Measurements from ENCODE around the gene TSPAN1.

TSPAN1 gene

DNA sequence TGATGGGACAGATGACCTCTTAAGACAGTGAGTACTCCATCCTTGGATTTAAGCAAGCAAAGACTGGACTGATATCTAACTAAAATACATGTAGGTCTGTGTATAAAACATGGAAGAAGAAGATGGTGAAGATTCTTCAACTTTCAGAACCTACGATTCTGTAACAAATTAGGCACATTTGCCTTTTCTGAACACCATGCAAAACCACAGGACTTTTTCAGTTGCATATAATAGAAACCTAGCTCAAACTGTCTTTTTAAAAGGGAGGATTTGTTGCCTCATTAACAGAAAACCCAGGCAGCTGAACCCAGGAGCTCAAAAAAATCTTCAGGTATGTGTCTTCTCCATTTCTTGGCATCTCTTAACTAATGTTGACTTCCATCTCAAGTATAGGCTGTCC, 14.7 kb upstream of the TSPAN1 start:
- DNase-seq (ENCODE audit: low read depth in 3 of 3): no peak

DNA sequence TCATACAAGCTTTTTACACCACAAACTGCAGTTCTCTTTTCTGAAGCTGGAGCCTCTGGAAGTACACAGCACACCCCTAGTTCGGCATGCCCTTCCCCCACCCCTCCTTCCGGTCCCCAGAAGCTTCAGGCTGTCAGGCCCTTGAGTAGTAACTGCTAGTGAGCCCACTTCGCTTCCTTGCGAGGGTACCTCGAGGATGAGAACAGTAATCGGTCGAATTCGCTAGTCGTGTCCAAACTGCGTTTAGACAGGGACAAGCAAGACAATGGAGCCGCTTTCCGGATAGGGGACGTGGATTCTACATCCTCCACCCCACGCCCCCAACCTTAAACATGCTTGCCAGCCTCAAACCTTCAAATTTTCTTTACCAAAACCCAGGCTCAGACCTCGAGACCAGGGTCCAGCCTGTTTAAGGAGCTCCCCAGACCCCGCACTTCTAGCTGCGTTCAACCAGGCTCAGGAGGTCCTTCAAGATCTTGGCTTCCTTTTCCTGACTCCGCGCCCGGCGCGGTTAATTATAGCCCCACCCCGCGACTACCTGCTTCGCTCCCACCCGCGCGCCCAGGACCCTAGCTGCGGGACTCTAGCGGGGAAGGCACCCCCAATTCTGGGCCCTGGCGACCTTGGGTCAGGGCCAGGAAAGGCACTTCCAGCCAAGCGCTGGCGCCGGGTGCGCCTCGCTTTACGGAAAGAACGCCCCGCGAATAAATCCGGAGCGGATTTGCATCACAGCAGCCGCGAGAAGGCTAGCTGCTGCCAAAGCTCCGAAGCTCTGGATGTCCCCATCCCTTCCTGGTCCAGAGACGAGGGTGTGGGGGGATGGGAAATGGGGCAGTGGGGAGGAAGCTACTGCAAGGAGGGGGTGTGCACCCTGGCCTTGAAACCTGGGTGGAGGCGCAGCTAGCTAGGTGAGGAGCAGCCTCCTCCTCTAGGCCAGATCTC, 8.1 kb upstream of the TSPAN1 start:
- DNase-seq (ENCODE audit: low read depth in 3 of 3): peak; percentile 3 to 23 (median 21)

DNA sequence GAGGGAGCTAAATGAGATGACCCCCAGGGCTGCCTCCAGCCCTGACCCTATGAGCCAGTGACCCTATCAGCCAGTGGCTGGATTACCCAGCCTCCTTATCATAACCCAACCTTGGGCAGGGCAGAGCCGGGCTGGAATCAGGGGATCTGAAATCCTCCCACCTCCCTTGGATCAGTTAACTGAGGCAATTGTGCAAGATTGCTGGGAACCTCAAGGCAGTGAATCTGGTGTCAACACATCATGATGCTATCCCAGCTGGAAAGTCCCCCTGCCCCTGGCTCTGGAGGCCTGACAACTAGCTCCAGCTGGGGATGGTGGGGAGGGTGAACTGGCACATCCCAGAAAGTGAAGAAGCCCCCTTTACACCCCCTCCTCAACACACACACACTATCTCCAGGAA, 6.4 kb upstream of the TSPAN1 start:
- DNase-seq (ENCODE audit: low read depth in 3 of 3): no peak

DNA sequence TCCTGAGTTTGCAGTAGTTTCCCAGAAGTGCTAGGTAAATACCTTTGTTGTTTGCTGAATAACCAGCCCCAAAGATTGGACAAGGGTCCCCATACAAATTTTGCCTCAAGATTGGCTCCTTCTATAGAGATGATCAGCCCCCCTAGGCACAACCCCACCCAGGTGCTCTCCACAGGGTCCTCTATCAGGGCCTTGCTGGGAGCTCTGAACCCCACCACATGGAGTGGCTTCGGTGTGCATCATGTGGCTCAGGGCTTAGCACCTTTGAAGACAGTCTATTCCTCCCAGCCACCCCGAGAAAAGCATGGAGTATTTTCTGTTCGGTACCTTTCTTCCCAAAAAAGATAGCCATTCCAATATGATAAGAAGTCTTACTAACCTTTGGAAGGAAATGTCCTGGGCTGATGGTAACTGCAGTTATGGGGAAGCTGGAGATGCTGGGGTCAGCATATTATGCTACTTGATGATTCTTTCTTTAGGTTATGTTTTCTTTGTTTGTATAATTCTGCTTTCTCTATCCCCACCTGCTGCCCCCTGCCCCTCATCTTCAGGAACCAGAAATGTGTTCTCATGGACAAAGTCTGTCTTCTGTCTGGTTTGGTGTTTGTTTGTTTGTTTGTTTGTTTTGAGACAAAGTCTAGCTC, 5.0 kb upstream of the TSPAN1 start:
- DNase-seq (ENCODE audit: low read depth in 3 of 3): no peak

DNA sequence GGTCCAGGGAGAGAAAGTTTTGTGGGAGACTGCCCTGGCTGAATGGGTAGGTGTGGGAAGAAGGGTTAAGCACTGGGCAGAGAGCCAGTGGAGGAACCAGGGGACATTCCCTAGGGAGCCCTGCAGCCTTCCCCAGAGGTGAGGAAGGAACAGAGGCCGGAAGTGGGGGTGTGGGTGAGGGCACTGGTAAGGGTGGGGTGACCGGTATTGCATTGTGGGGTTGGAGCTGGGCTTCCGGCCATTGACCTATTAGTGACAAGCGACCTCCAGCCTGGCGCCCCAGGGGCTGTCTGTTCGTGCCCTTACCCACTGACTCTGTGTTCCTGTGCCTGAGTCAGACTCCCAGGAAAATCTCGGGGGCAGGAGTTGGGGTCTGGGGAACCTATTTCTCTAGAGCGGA, 3.5 kb upstream of the TSPAN1 start:
- no peak for DNase-seq (ENCODE audit: low read depth in 3 of 3)

DNA sequence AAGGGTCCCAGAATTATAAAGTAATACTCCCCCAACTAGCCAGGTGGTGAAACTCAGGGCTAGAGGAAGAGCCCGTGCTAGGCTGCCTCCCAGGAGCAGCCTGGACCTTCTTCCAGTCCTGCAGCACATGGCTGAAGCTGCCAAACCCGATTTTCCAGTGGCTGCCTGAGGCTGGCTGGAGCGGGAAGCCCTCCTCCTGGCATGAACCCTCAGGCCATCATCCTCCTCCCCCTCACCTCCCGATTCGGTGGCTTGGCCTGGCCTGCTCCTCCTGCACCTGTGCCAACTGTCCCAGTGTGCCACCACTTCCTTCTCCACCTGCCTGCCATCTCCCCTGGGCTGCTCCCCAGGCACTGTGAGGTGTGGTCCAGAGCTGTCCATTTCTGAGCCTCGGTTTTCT, 3.0 kb upstream of the TSPAN1 start:
- no peak for DNase-seq (ENCODE audit: low read depth in 3 of 3)

DNA sequence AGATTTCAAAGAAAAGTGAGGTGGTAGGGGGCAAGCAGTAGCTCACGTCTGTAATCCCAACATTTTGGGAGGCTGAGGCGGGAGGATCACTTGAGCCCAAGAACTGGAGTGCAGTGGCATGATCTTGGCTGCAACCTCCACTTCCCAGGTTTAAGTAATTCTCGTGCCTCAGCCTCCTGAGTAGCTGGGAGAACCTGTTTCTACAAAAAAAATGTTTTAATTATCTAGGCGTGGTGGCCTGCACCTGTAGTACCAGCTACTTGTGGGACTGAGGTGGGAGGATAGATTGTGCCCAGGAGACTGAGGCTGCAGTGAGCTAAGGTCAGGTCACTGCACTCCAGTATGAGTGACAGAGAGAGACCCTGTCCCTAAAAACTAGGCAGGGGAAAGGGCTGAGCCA, 2.6 kb upstream of the TSPAN1 start:
- no peak for DNase-seq (ENCODE audit: low read depth in 3 of 3)

DNA sequence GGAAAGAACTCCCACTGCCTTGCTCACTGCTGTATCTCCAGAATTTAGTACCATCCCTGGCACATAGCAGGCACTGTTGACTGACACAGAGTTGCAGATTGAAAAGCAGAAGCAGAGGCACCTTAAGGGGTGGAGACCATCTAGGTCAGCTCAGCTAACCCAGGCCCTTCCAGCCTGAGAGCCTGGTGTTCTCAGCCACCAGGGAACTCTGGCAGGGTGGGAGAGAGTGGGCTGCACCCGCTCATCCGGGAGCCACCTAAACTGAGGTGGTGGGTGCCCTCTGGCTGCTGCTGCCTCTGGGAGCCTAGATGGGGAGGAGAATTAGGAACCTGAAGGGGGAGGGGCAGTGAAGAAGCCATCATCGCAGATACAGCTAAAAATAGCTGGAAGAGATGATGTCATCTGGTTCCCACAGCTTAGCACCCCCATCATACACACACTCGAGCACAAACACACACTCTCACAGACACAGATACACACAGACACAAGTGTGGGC, 1.5 kb upstream of the TSPAN1 start:
- DNase-seq (ENCODE audit: low read depth in 3 of 3): no peak

DNA sequence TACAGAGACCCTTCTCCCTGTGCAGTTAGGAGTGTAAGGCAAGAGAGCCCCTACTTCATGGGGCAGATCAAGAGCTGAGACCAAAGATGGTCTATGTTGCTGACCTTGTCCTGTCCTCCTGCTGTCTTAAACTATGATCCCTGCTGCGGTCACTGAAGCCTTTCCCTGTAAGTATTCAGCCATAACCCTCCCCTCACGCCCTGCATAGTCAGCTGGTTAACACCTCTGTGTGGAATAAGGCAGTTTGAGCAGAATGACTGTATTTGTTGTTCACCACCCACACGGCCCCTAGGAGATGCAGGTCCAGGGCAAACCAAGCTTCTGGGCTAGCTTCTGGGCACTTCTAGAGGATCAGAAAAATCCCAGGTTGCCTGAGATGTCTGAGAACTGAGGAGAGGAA, 356 bp downstream of the TSPAN1 start:
- no peak for DNase-seq (ENCODE audit: low read depth in 3 of 3)

DNA sequence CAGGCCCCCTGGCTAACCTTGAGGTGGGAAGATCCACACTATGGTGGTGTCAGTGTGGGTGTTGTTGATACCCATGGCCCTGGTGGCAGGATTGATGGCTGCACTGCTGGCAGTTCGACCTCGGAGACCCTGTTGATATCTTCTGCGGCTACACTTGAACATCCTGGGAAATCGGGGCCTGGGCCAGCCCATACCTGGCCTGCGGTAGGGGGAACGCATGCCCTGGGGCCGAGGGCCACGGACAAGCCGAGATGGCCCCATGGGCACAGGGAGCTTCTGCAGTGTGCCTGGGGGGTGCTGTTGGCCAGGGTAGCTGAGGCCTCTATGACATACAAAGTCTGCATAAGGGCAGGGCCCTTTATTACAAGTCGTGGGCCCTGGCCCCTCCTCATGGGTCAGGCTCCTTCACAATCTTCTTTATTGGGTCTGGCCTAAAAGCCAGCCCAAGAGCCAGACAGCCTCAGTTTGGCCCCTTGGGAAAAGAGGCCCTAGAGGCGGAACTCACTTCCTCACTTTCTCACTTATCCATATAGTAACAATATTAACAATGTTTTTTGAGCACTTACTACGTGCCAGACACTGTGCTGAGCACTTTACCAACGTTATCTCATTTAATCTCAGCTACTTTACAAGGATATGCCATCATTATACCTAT, 1.5 kb downstream of the TSPAN1 start, which contains the start of gene P3R3URF:
Gene P3R3URF, minus strand, starts transcription at position 278 of the 655 bp plus-strand sequence. Its CDS starts 17 bp downstream, at position 261.
- no peak for DNase-seq (ENCODE audit: low read depth in 3 of 3)

DNA sequence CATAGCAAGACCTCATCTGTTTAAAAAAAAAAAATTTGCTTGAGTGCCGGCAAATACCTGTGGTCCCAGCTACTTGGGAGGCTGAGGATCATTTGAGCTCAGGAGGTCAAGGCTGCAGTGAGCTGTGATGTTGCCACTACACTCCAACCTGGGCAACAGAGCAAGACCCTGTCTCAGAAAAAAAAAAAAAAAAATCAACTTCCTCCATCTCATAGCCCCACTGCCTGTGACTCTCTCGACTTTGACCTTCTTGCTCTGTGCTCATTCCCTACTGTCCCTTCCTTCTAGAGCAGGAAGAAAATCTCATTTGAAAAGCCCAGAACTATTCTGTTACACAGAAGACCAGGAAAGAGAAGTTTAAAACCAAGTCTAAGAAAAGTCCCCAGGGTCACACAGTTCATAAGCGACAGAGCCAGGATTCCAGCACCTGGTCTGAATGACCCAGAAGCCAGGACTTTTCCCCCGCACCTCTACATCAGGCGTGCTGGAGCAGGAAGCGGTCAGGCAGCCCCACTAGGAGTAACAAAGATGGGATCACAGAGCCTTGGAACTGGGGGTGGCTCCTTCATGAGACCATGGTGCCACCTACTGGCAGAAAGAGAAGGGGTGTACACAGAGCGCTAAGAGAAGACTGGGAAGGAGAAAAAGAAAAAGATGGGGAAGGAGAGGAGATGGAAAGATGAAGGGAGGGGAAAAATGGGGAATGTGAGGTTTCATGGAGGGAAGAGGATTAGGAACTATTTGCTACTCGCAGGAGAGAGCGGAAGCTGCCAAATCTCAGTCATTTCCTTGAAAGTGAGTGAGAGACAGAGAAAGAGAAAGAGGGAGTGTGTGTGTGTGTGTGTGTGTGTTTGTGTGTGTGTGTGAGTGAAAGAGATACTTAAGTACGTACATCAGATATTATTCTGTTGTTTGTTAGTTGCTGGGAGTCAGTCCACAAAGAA, 4.5 kb downstream of the TSPAN1 start:
- peak in 1 of 3 experiments; percentile 32 for DNase-seq (ENCODE audit: low read depth in 3 of 3)

DNA sequence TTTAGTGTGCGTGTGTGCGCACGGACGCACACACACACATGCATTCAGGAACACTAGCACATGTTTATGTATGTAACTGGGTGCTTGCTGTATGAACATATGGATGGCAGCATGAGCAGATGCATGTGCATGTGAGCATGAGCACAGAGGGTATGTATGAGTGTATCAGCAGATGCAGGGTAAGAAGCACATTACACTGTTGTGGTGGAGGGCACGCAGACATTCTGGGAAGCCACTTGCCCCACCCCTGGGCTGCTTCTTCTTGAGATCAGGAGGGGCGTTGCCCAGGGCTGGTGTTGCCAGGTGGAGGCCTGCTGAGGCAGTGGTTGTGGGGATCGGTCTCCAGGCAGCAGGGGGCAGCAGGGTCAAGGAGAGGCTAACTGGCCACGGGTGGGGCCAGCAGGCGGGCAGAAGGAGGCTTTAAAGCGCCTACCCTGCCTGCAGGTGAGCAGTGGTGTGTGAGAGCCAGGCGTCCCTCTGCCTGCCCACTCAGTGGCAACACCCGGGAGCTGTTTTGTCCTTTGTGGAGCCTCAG, 5.3 kb downstream of the TSPAN1 start:
- DNase-seq (ENCODE audit: low read depth in 3 of 3): no peak

DNA sequence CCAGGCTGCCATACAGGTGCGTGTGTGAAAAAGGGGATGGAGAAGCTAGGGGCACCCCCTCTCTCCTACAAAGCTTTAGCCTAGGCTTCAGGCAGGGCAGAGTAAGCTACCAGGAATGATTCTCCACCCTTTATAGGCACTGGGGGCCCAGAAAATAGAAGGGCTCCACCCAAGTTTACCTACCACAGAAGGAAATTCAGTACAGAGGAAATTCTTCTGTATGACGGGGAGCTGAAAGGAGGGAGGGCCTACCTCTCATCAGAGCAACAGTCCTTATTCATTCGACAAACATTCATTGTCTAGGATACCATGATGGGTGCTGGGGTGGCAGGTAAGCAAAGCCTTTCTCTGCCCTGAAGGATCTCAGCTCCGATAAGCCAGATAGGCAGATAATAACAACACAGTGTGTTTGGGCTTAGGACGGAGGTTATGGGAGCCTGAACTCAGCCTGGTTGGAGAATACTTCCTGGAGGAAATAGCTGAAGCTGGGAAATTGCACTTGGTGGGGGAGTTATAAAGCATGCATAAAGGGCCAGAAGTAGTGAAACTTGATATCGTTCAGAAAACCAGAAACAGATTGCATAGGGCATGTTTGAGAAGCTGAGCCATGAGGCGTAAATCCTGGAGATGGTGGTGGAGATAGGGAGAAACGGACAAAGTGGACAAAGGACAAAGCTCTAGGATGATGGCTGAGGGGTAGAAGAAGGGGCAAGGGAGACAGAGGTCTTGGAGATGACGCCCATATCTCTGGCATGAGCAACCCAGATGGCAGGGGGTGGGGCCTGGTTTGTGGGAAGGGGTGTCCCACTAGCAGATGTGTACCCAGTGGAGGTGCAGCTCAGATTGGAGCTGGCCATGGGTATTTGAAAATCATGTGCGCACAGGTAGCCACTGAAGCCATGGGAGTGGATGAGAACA, 6.7 kb downstream of the TSPAN1 start:
- no peak for DNase-seq (ENCODE audit: low read depth in 3 of 3)

DNA sequence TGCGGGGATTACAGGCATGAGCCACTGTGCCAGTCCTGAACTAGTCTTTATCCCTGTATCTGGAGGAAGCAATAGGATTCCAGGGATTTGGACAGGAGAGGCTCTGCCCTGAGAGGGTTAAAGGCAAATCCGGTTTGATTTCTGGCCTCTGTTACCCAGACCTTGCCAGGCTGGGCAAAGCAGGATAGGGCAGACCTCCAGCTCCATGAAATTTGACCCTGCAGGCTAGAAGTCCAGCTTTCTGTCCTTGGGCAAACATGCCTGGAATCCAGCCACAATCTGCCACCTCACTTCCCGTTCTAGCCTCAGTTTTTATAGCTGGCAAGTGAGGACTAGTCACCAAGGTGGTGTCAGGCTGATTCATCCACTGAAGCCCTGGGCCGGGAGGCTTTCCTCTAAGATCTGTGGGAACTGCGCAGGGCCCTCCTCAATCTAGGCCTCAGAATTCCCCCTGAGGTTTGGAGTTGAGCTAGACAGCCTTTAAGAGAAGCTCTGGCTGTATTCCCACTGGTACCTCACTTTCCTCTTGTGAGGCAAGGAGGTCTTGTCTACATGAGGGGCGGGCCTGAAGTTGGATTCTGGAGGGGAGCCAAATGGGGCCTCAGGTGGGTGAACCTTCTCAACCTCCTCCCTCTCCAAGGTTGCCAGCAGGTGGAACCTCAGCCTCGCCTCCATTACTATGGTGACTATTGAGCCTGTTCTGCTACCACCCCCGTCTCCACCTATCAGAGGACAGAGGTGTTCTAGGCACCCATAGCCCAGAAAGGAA, 8.4 kb downstream of the TSPAN1 start:
- DNase-seq (ENCODE audit: low read depth in 3 of 3): no peak

DNA sequence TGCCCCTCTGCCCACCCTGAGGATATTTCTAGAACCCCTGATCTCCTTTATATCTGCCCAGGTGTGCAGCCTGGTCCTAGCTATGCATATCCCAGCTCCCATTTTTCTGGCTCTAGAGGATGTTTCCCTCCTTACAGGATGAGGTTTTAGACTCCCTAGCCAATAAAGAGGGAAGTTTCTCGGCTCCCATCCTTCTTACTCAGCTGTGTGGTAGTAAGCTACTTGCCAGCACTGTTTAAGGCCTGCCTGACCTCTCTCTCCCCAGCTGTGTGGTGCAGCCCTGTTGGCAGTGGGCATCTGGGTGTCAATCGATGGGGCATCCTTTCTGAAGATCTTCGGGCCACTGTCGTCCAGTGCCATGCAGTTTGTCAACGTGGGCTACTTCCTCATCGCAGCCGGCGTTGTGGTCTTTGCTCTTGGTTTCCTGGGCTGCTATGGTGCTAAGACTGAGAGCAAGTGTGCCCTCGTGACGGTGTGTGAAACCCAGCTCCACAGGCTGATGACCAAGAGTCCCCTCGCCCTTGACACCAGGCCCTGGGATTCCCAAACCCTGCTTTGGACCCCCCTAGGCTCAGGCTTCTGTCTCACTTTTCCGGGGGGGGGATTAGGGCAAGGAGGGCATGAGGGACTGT, 9.2 kb downstream of the TSPAN1 start:
- no peak for DNase-seq (ENCODE audit: low read depth in 3 of 3)

DNA sequence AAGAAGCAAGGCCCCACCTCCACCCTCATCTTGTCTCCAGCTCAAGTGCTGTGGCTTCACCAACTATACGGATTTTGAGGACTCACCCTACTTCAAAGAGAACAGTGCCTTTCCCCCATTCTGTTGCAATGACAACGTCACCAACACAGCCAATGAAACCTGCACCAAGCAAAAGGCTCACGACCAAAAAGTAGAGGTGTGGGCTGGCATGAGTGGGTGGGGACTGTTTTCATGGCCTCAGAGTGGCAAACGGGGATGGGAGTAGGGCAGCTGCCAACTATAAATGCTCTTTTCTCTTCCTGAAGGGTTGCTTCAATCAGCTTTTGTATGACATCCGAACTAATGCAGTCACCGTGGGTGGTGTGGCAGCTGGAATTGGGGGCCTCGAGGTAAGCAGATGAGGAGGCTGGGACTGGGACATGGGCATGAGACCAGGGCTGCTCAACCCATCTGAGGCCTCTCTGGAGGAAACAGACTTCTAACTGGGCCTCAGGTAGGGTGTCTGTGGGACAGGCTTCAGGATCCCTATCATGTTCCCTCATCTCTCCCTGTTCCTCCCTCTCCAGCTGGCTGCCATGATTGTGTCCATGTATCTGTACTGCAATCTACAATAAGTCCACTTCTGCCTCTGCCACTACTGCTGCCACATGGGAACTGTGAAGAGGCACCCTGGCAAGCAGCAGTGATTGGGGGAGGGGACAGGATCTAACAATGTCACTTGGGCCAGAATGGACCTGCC, 10.2 kb downstream of the TSPAN1 start:
- DNase-seq (ENCODE audit: low read depth in 3 of 3): peak in 1 of 3 experiments; percentile 40

DNA sequence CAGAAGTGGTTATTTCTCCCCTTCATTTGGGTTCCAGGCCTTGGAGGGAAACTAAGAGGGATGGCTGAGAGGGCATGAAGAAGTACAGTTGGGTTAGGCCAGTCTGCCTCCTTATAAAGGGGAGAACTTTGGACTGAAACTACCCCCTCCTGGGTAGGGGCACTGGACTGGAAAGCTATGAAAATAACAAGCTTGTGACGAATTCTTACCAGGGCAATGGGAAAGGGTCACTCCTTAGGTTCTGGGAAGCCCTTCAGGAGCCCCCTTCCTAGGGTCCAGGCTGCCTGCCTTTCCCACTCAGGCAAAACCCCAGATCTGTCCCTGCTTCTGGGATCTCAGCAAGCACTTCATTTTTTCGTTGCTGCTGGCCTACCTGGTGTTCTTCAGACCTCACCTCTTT, 11.2 kb downstream of the TSPAN1 start:
- DNase-seq (ENCODE audit: low read depth in 3 of 3): no peak

All from stimulated activated CD4-positive, alpha-beta T cell treated with anti-CD3 and anti-CD28 coated beads, TNF-alpha, amount 100 ng/mL, for 4 hours (primary cell).